ENCODE data around the gene FOSL1. TPM values are rescaled to one million over a fixed set of nuclear protein-coding genes. Genes with fewer than 3 reads are reported as not detected.

Gene FOSL1
- total RNA-seq, 1 donor from 2014 or later, result 0.47 TPM

GRCh38 chr11:65917434-65918210 is 17.4 kb upstream of the FOSL1 start:
- DNase-seq, result no peak
- Histone ChIP-seq H3K27me3 (ENCODE audit: low read depth) (no peaks in the 10 kb centered on the region), H3K27ac (replicated peaks) (peak overlapping the region; percentile 99), H3K9me3 (replicated peaks) (no peaks in the 10 kb centered on the region), H3K36me3 (peaks cover 23% of the 10 kb centered on the region), H3K4me3 (peak overlapping the region; percentile 100), H3K4me1 (peaks cover 63% of the 10 kb centered on the region)
- no peak for TF ChIP-seq CTCF (IDR thresholded peaks at IDR 0.05; ENCODE audit: borderline replicate concordance)
- intact Hi-C loops (cut with micrococcal nuclease), result no loop called here

GRCh38 chr11:65917077-65917433 is 16.9 kb upstream of the FOSL1 start:
- H3K9me3 ChIP-seq (replicated peaks), result no peaks in the 10 kb centered on the region
- no peak for TF ChIP-seq CTCF (IDR thresholded peaks at IDR 0.05; ENCODE audit: borderline replicate concordance)
- DNase-seq, result no peak
- peaks cover 18% of the 10 kb centered on the region for H3K36me3 ChIP-seq
- peak overlapping the region; percentile 100 for H3K4me3 ChIP-seq
- intact Hi-C loops (cut with micrococcal nuclease), result no loop called here
- H3K27ac ChIP-seq (replicated peaks), result peak overlapping the region; percentile 99
- H3K4me1 ChIP-seq, result peaks cover 67% of the 10 kb centered on the region
- H3K27me3 ChIP-seq (ENCODE audit: low read depth), result no peaks in the 10 kb centered on the region

GRCh38 chr11:65916391-65916790 is 16.2 kb upstream of the FOSL1 start:
- H3K9me3 ChIP-seq (replicated peaks), result no peaks in the 10 kb centered on the region
- H3K27me3 ChIP-seq (ENCODE audit: low read depth), result no peaks in the 10 kb centered on the region
- peak overlapping the region; percentile 99 for H3K27ac ChIP-seq (replicated peaks)
- H3K4me3 ChIP-seq, result peak overlapping the region; percentile 34
- peaks cover 14% of the 10 kb centered on the region for H3K36me3 ChIP-seq
- no peak for TF ChIP-seq CTCF (IDR thresholded peaks at IDR 0.05; ENCODE audit: borderline replicate concordance)
- intact Hi-C loops (cut with micrococcal nuclease), result no loop called here
- DNase-seq, result no peak
- peaks cover 74% of the 10 kb centered on the region for H3K4me1 ChIP-seq

- intact Hi-C loops (cut with micrococcal nuclease), result no loop called here
- DNase-seq, result peak; percentile 71
- peaks cover 12% of the 10 kb centered on the region for H3K36me3 ChIP-seq
- H3K27ac ChIP-seq (replicated peaks), result peak overlapping the region; percentile 99
- peaks cover 73% of the 10 kb centered on the region for H3K4me1 ChIP-seq
- no peak for TF ChIP-seq CTCF (IDR thresholded peaks at IDR 0.05; ENCODE audit: borderline replicate concordance)
- peak overlapping the region; percentile 34 for H3K4me3 ChIP-seq
- H3K27me3 ChIP-seq (ENCODE audit: low read depth), result no peaks in the 10 kb centered on the region
- no peaks in the 10 kb centered on the region for H3K9me3 ChIP-seq (replicated peaks)
Measured at GRCh38 chr11:65915821-65916251, 15.6 kb upstream of the FOSL1 start.

- Histone ChIP-seq H3K4me1 (peaks cover 67% of the 10 kb centered on the region), H3K4me3 (peak overlapping the region; percentile 34), H3K9me3 (replicated peaks) (no peaks in the 10 kb centered on the region), H3K27me3 (ENCODE audit: low read depth) (no peaks in the 10 kb centered on the region), H3K36me3 (peaks cover 9% of the 10 kb centered on the region), H3K27ac (replicated peaks) (peak overlapping the region; percentile 99)
- intact Hi-C loops (cut with micrococcal nuclease), result no loop called here
- DNase-seq, result no peak
- no peak for TF ChIP-seq CTCF (IDR thresholded peaks at IDR 0.05; ENCODE audit: borderline replicate concordance)
Measured at GRCh38 chr11:65915101-65915820, 15.1 kb upstream of the FOSL1 start.
